Stimulated activated CD4-positive, alpha-beta T cell treated with anti-CD3 and anti-CD28 coated beads, TNF-alpha, amount 100 ng/mL, for 1 hour (primary cell): ENCODE measurements around the gene IKZF2.

Source experiments
- DNase-seq, 3 donors: peaks; one replicate each; pipeline ENCODE4 v3.0.0-alpha.2; 2020; ENCODE audit warnings: low read depth in 3 of 3, low spot score in 1 of 3

Gene IKZF2

DNA sequence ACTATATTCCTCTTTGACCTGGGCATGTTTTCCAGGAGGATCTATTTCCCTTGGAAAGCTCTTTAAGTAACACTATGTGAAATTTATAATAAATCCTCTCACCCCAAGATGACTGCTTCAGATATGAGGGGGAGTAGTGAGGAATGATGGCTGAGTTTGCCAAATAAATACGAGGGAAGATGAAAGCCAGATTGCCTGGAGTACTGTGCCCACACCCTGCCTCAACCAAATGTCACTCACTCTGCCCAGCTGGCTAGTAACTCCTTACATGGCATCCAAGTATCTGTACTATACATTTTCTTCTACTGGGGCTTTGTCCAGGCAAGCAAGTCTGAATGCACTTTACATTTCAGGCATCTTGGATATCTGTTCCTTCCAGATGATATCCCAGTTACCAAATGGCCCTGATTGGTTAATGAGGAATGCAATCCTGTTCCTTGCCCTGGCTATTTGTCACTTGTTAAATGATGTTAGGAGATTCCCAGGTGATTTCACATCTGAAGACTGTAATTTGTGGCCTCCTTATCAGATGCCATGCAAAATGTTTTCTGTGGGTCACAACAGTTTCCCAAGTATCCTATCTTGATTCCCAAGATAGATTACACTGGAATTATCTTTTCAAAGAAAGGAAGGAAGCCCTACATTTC lies 191.8 kb downstream of the IKZF2 start:
- no peak for DNase-seq

GRCh38 chr2:212958757-212959295 lies 192.6 kb downstream of the IKZF2 start:
- no peak for DNase-seq

DNA sequence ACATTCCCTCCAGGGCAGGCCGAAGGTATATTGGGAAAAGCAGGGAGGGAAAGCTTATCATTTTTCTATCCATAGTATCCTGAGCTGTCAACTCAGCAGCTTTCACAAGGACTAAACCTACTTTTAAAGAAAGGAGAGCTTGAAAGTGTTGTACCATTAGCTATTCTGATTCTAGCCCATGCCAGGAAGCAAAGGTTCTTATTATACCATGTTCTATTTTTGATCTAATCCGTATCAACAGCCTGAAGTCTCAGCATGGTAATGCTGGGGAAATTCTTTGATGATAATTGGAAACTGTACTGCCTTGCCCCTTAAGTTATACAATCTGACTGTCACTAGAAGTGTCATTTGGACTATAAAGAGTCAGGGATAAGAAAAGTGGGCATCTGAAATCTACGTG lies 193.3 kb downstream of the IKZF2 start:
- DNase-seq: no peak

DNA sequence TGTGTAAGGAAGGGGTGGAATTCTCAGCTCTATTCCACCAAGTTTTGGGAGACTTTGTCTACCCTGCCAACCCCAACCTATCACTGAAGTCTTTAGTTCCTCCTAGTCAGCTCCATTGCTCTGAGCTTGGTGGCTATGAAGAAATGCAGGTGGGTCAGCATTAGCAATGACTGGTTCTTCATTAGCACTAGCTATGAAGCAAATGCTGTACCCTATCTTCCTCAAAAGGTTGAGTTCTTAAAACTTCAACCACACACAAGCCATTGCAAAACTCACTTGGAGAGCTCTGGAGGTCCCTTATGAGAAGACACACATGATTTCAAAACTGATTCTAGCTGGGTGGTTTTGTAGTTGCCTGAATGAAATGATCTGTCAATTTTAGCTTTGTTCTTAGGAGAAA lies 193.8 kb downstream of the IKZF2 start:
- no peak for DNase-seq

- DNase-seq: no peak
Measured at GRCh38 chr2:212956665-212957607, 194.5 kb downstream of the IKZF2 start.

- no peak for DNase-seq
Measured at GRCh38 chr2:212953170-212953920, 198.1 kb downstream of the IKZF2 start.

GRCh38 chr2:212949786-212950185 lies 201.6 kb downstream of the IKZF2 start:
- no peak for DNase-seq
